Spleen (tissue), 11 donors: Measurements from ENCODE around the gene LIMK1. TPM values are rescaled to one million over a fixed set of nuclear protein-coding genes. Genes with fewer than 3 reads are reported as not detected.
A peak's percentile ranks its signal among the peaks of the same experiment; 100 is the strongest.

Experiments used
- DNase-seq: peaks from one replicate; pipeline ENCODE4 v3.0.0-alpha.2; 2020
- H3K27ac ChIP-seq, 8 donors: fragments of 200-600 bp; sonication (generic) in 7 of 8; 1 replicate in 4 of 8; 2 replicates in 4 of 8; pipeline versions ENCODE4 v1.5.0 to v1.8.0; 2016 to 2021; ENCODE audit warnings: inconsistent platforms in 4 of 8, mild to moderate bottlenecking in 4 of 8, moderate library complexity in 1 of 8
- H3K27me3 ChIP-seq, 7 donors: fragments of 200-600 bp; sonication (generic) in 6 of 7; replicated peaks in 1 of 7; 1 replicate in 4 of 7; 2 replicates in 3 of 7; pipeline versions ENCODE4 v1.5.0 to v1.8.0; 2016 to 2021; ENCODE audit warnings: inconsistent platforms in 3 of 7, mild to moderate bottlenecking in 1 of 7
- H3K36me3 ChIP-seq, 6 donors: fragments of 200-600 bp; sonication (generic) in 5 of 6; 1 replicate in 4 of 6; 2 replicates in 2 of 6; pipeline versions ENCODE4 v1.5.0 to v1.8.0; 2016 to 2021; ENCODE audit warnings: inconsistent platforms in 2 of 6
- H3K4me1 ChIP-seq, 6 donors: fragments of 200-600 bp; sonication (generic) in 5 of 6; 1 replicate in 3 of 6; 2 replicates in 3 of 6; pipeline versions ENCODE4 v1.5.0 to v1.8.0; 2016 to 2021; ENCODE audit warnings: inconsistent platforms in 3 of 6
- H3K4me3 ChIP-seq, 8 donors: fragments of 200-600 bp; sonication (generic) in 7 of 8; 1 replicate in 4 of 8; 2 replicates in 4 of 8; pipeline versions ENCODE4 v1.5.0 to v1.8.0; 2016 to 2021; ENCODE audit warnings: inconsistent platforms in 4 of 8, mild to moderate bottlenecking in 4 of 8, moderate library complexity in 2 of 8
- H3K9me3 ChIP-seq, 8 donors: fragments of 200-600 bp; sonication (generic) in 7 of 8; 1 replicate in 4 of 8; 2 replicates in 4 of 8; pipeline versions ENCODE4 v1.5.0 to v1.8.0; 2016 to 2021; ENCODE audit warnings: inconsistent platforms in 4 of 8
- POLR2A ChIP-seq, 3 donors: fragments of 450-650 bp; IDR thresholded peaks; one replicate each; pipeline ENCODE4 v1.5.1; 2017; ENCODE audit warnings: antibody characterized with exemption in 3 of 3, mild to moderate bottlenecking in 1 of 3
- POLR2AphosphoS5 ChIP-seq, 3 donors: sonication (generic); formaldehyde crosslinking; IDR thresholded peaks; one replicate each; pipeline ENCODE4 v1.5.1; 2017; ENCODE audit warnings: antibody characterized with exemption in 3 of 3
- WGBS, 5 donors: extraction: QIAGEN DNeasy Blood & Tissue Kit in 3 of 5; methylation state at CpG; one replicate each; pipeline versions ENCODE4 v1.1.5 to v1.1.7; 2013 to 2018; 5-methylcytosine and 5-hydroxymethylcytosine counted together
- intact Hi-C: fragments of 100-400 bp; cut with DNase I; formaldehyde crosslinking; loops from one replicate; pipeline ENCODE4 v1.15.0; 2023; ENCODE audit warnings: low total_unique reads
- polyA plus RNA-seq, 3 donors: library from polyadenylated mRNA; stranded (reverse); fragments of 200-250 nt; gene quantifications; one replicate each; pipeline ENCODE4 v1.2.1, GENCODE V29; 2013
- total RNA-seq, 7 donors: library from RNA; depleted of rRNA in 3 of 7; stranded (reverse); fragments of >200 nt in 3 of 7; fragmentation: NEBNext Ultra II Directional in 4 of 7; extraction: Animal tissue kit (Norgen Biotek cat#: 25700) in 4 of 7; gene quantifications; one replicate each; pipeline versions ENCODE4 v1.1.0 to v1.2.1, GENCODE V29; 2016 to 2021
- TF ChIP-seq, protein P1 (sequence below), 11 experiments: fragments of 200-600 bp in 7 of 11; fragments of 450-650 bp in 4 of 11; sonication (generic) in 4 of 11; IDR thresholded peaks in 8 of 11; conservative IDR thresholded peaks in 3 of 11; 1 replicate in 7 of 11; 2 replicates in 4 of 11; pipeline versions ENCODE4 v1.4.0 to v1.8.0; 2016 to 2021; ENCODE audit warnings: antibody characterized with exemption in 11 of 11, inconsistent platforms in 4 of 11, mild to moderate bottlenecking in 1 of 11
- donor health status: healthy with polysubstance abuse.
- donor health status: DM: no; HTN: no; CAD: no; lungs with moderate emphysema.
- donor health status: DM: no; HTN: no; CAD: no.
- donor health status: Bipolar disorder and iron deficiency.
- donor health status: healthy.
- donor health status: DM: no; HTN: no; CAD: no.
- donor health status: DM: yes; HTN: yes; CAD: no.

LIMK1 gene
- total and polyA plus RNA-seq, 10 donors = 15.2 to 45.8 (median 36.9) TPM

DNA sequence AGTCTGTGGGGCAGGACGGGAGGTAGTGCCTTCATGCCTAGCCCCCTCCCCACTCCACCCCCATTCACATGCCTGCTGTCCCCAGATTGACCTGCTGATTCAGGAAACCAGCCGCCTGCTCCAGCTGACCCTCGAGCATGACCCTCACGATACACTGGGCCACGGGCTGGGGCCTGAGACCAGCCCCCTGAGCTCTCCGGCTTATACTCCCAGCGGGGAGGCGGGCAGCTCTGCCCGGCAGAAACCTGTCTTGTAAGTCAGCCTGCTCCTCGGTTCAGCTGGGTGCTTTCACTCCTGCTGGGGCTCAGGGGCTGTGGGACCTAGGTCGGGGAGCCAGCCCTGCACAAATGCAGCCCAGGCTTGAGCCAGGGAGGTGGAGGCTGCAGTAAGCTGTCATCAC, 22.4 kb downstream of the LIMK1 start:
- peaks cover 0 to 100% (median 67%) of the 10 kb centered on the region in 6 donors for H3K36me3 ChIP-seq
- H3K27ac ChIP-seq = no peak overlapping the region
- peaks cover 0 to 11% (median 7%) of the 10 kb centered on the region in 6 donors for H3K4me1 ChIP-seq
- no peak overlapping the region for H3K4me3 ChIP-seq
- WGBS, 5 donors = 92 to 96% (median 95%) methylated on average over 6 to 11 of the region's 11 CpGs
- no peaks in the 10 kb centered on the region for H3K9me3 ChIP-seq
- H3K27me3 ChIP-seq = no peaks in the 10 kb centered on the region
- DNase-seq = no peak
- intact Hi-C loops = no loop called here
- no peak for TF ChIP-seq POLR2A (IDR thresholded peaks at IDR 0.05)
- peak in 1 of 3 donors; percentile 6 for TF ChIP-seq POLR2AphosphoS5 (IDR thresholded peaks at IDR 0.05)
- TF ChIP-seq, protein P1, sequence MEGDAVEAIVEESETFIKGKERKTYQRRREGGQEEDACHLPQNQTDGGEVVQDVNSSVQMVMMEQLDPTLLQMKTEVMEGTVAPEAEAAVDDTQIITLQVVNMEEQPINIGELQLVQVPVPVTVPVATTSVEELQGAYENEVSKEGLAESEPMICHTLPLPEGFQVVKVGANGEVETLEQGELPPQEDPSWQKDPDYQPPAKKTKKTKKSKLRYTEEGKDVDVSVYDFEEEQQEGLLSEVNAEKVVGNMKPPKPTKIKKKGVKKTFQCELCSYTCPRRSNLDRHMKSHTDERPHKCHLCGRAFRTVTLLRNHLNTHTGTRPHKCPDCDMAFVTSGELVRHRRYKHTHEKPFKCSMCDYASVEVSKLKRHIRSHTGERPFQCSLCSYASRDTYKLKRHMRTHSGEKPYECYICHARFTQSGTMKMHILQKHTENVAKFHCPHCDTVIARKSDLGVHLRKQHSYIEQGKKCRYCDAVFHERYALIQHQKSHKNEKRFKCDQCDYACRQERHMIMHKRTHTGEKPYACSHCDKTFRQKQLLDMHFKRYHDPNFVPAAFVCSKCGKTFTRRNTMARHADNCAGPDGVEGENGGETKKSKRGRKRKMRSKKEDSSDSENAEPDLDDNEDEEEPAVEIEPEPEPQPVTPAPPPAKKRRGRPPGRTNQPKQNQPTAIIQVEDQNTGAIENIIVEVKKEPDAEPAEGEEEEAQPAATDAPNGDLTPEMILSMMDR (IDR thresholded peaks at IDR 0.05 in 8 of 11, conservative IDR thresholded peaks at IDR 0.05 in 3 of 11) = no peak

DNA sequence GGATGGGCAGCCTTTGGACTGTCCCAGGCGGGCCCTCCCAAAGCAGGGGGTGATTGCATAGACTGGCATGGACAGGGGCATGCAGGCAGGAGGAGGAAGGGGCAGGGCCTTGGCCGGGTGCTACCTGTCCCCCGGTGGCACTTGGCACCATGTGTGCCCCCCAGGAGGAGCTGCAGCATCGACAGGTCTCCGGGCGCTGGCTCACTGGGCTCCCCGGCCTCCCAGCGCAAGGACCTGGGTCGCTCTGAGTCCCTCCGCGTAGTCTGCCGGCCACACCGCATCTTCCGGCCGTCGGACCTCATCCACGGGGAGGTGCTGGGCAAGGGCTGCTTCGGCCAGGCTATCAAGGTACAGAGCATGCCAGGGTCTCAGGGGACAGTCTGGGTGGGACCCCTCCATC, 23.2 kb downstream of the LIMK1 start:
- intact Hi-C loops = no loop called here
- no peak for DNase-seq
- TF ChIP-seq, protein P1 (IDR thresholded peaks at IDR 0.05 in 8 of 11, conservative IDR thresholded peaks at IDR 0.05 in 3 of 11) = no peak
- peak in 1 of 3 donors; percentile 31 for TF ChIP-seq POLR2AphosphoS5 (IDR thresholded peaks at IDR 0.05)
- TF ChIP-seq POLR2A (IDR thresholded peaks at IDR 0.05) = no peak
- peaks cover 0 to 100% (median 75%) of the 10 kb centered on the region in 6 donors for H3K36me3 ChIP-seq
- 94 to 98% (median 95%) methylated on average over 12 to 18 of the region's 18 CpGs for WGBS, 5 donors
- H3K4me1 ChIP-seq = peaks cover 0 to 2% (median under 1%) of the 10 kb centered on the region in 6 donors
- no peak overlapping the region for H3K27ac ChIP-seq
- H3K27me3 ChIP-seq = no peaks in the 10 kb centered on the region
- no peak overlapping the region for H3K4me3 ChIP-seq
- no peaks in the 10 kb centered on the region for H3K9me3 ChIP-seq

DNA sequence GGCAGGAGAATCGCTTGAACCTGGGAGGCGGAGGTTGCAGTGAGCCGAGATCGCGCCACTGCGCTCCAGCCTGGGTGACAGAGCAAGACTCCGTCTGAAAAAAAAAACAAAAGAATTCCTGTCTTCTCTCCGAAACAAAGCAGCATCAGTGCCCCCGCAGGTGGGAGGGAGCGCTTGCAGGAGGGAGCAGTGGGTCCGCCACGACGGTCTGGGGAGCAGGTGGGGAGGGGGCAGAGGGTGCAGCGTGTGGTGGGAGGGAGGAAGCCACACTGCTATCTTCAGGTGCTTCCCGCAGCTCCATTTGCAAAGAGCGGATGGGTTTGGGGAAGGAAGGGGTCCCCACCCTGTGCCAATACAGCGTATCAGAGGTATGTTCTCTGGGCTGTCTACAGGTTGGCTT, 31.7 kb downstream of the LIMK1 start:
- Histone ChIP-seq H3K27ac (no peak overlapping the region), H3K9me3 (no peaks in the 10 kb centered on the region), H3K4me3 (no peak overlapping the region), H3K27me3 (no peaks in the 10 kb centered on the region), H3K4me1 (no peaks in the 10 kb centered on the region), H3K36me3 (peaks cover 3 to 100% (median 55%) of the 10 kb centered on the region in 6 donors)
- DNase-seq = no peak
- intact Hi-C loops = no loop called here
- TF ChIP-seq, protein P1 (IDR thresholded peaks at IDR 0.05 in 8 of 11, conservative IDR thresholded peaks at IDR 0.05 in 3 of 11) = no peak
- TF ChIP-seq POLR2A (IDR thresholded peaks at IDR 0.05) (no peak), POLR2AphosphoS5 (IDR thresholded peaks at IDR 0.05) (peak in 1 of 3 donors; percentile 6)
- WGBS, 5 donors = 65 to 72% (median 69%) methylated on average over 16 to 17 of the region's 17 CpGs

- no peaks in the 10 kb centered on the region for H3K27me3 ChIP-seq
- no peaks in the 10 kb centered on the region for H3K4me1 ChIP-seq
- intact Hi-C loops = no loop called here
- TF ChIP-seq POLR2AphosphoS5 (IDR thresholded peaks at IDR 0.05) (no peak), POLR2A (IDR thresholded peaks at IDR 0.05) (no peak)
- TF ChIP-seq, protein P1 (IDR thresholded peaks at IDR 0.05 in 8 of 11, conservative IDR thresholded peaks at IDR 0.05 in 3 of 11) = no peak
- WGBS, 5 donors = 53 to 75% (median 69%) methylated on average over 8 to 13 of the region's 13 CpGs
- no peak overlapping the region for H3K4me3 ChIP-seq
- no peak overlapping the region for H3K27ac ChIP-seq
- H3K9me3 ChIP-seq = no peaks in the 10 kb centered on the region
- no peak for DNase-seq
- peaks cover 7 to 100% (median 55%) of the 10 kb centered on the region in 6 donors for H3K36me3 ChIP-seq
Measured at GRCh38 chr7:74116356-74116755, 32.8 kb downstream of the LIMK1 start.
